Activated CD4-positive, alpha-beta T cell treated with anti-CD3 and anti-CD28 coated beads, Interleukin-2, amount 50 U/mL, for 24 hours (primary cell): ENCODE results near the gene CA4.

ENCODE experiments used
- DNase-seq, 2 donors: peaks; one replicate each; pipeline ENCODE4 v3.0.0-alpha.2; 2020; ENCODE audit warnings: low read depth in 1 of 2, low spot score in 1 of 2

CA4 gene

GRCh38 chr17:60154616-60155426 is 5.0 kb downstream of the CA4 start:
- no peak for DNase-seq

- no peak for DNase-seq
Measured at GRCh38 chr17:60155427-60155814, 5.6 kb downstream of the CA4 start.

- no peak for DNase-seq
Measured at GRCh38 chr17:60155815-60156214, 6.0 kb downstream of the CA4 start.

GRCh38 chr17:60156746-60157145 is 7.0 kb downstream of the CA4 start:
- no peak for DNase-seq

GRCh38 chr17:60157487-60158040 is 7.8 kb downstream of the CA4 start:
- no peak for DNase-seq

- DNase-seq = no peak
Measured at GRCh38 chr17:60158751-60159478, 9.1 kb downstream of the CA4 start.

GRCh38 chr17:60159479-60159866 is 9.7 kb downstream of the CA4 start:
- no peak for DNase-seq

GRCh38 chr17:60160829-60161501 is 11.2 kb downstream of the CA4 start:
- DNase-seq = no peak

- DNase-seq = no peak
Measured at GRCh38 chr17:60161598-60162330, 12.0 kb downstream of the CA4 start.

- DNase-seq = no peak
Measured at GRCh38 chr17:60163108-60163784, 13.5 kb downstream of the CA4 start.

- no peak for DNase-seq
Measured at GRCh38 chr17:60164164-60164563, 14.4 kb downstream of the CA4 start.

GRCh38 chr17:60164697-60165096 is 14.9 kb downstream of the CA4 start:
- no peak for DNase-seq

- no peak for DNase-seq
Measured at GRCh38 chr17:60165223-60165622, 15.4 kb downstream of the CA4 start.

GRCh38 chr17:60165971-60166370 is 16.2 kb downstream of the CA4 start:
- DNase-seq = no peak

GRCh38 chr17:60167065-60167741 is 17.4 kb downstream of the CA4 start:
- no peak for DNase-seq

- no peak for DNase-seq
Measured at GRCh38 chr17:60168654-60169053, 18.9 kb downstream of the CA4 start.

- no peak for DNase-seq
Measured at GRCh38 chr17:60169921-60170817, 20.4 kb downstream of the CA4 start.

GRCh38 chr17:60170835-60171752 is 21.3 kb downstream of the CA4 start:
- no peak for DNase-seq
